Measurements from ENCODE around the gene MMRN1.

MMRN1 gene

DNA sequence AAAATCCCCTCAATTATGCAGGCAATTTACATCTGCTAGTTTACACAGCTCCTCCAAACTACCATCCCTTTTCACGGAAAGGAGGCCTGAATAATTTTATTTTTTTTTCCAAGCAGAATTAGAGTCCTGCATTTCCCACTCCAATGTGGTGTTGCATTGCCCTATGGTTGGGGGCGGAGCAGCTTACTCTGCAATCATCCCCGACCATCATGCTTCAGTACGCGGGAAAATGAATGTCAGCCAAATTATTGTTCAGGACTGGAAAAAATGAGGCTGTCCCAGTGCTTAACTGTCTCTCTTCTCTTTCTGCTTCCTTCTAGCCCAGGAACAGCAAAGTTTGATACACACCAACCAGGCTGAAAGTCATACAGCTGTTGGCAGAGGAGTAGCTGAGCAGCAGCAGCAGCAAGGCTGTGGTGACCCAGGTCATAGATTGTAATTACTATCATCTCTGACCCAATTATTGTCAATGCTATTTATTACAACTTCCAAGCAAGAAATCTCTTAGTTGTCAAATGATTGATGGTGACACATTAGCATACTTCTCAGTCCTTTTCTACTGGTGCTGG, 28.3 kb downstream of the MMRN1 start (continued):
- TF ChIP-seq ZC3H10 (CRISPR knock-in tag; IDR thresholded peaks at IDR 0.05) (no peak), ZFP3 (CRISPR knock-in tag; IDR thresholded peaks at IDR 0.05) (no peak), OSR1 (CRISPR knock-in tag; IDR thresholded peaks at IDR 0.05) (no peak)

DNA sequence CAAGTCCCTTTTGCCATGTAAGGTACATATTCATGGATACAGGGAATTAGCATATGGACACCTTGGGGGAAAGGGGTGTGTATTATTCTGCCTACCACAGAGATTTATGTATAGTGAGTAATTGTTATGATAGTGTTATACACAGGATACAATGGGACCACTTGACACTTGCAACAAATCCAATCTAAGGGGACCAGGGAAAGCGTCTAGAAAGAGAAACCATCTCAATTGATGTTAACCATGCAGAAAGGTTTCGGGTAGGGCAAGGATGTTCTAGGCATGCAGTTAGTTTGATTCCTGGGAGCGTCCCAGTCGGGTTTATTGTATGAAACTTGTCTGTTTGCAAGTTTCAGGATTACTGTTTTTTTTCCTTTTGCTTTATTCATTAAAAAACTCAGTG, 34.2 kb downstream of the MMRN1 start:
- no peak for TF ChIP-seq ESRRG (CRISPR knock-in tag; IDR thresholded peaks at IDR 0.05)
- no peak for TF ChIP-seq ZNF8 (CRISPR knock-in tag; IDR thresholded peaks at IDR 0.05)
- TF ChIP-seq, protein P1, sequence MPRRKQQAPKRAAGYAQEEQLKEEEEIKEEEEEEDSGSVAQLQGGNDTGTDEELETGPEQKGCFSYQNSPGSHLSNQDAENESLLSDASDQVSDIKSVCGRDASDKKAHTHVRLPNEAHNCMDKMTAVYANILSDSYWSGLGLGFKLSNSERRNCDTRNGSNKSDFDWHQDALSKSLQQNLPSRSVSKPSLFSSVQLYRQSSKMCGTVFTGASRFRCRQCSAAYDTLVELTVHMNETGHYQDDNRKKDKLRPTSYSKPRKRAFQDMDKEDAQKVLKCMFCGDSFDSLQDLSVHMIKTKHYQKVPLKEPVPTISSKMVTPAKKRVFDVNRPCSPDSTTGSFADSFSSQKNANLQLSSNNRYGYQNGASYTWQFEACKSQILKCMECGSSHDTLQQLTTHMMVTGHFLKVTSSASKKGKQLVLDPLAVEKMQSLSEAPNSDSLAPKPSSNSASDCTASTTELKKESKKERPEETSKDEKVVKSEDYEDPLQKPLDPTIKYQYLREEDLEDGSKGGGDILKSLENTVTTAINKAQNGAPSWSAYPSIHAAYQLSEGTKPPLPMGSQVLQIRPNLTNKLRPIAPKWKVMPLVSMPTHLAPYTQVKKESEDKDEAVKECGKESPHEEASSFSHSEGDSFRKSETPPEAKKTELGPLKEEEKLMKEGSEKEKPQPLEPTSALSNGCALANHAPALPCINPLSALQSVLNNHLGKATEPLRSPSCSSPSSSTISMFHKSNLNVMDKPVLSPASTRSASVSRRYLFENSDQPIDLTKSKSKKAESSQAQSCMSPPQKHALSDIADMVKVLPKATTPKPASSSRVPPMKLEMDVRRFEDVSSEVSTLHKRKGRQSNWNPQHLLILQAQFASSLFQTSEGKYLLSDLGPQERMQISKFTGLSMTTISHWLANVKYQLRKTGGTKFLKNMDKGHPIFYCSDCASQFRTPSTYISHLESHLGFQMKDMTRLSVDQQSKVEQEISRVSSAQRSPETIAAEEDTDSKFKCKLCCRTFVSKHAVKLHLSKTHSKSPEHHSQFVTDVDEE (CRISPR knock-in tag; IDR thresholded peaks at IDR 0.05) = no peak
- TF ChIP-seq OSR1 (CRISPR knock-in tag; IDR thresholded peaks at IDR 0.05) = no peak
- TF ChIP-seq BACH2 (CRISPR knock-in tag; IDR thresholded peaks at IDR 0.05; ENCODE audit: borderline replicate concordance) = no peak
- TF ChIP-seq SNAI2 (CRISPR knock-in tag; IDR thresholded peaks at IDR 0.05) = no peak
- TF ChIP-seq, protein P2, sequence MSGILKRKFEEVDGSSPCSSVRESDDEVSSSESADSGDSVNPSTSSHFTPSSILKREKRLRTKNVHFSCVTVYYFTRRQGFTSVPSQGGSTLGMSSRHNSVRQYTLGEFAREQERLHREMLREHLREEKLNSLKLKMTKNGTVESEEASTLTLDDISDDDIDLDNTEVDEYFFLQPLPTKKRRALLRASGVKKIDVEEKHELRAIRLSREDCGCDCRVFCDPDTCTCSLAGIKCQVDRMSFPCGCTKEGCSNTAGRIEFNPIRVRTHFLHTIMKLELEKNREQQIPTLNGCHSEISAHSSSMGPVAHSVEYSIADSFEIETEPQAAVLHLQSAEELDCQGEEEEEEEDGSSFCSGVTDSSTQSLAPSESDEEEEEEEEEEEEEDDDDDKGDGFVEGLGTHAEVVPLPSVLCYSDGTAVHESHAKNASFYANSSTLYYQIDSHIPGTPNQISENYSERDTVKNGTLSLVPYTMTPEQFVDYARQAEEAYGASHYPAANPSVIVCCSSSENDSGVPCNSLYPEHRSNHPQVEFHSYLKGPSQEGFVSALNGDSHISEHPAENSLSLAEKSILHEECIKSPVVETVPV (CRISPR knock-in tag; IDR thresholded peaks at IDR 0.05) = no peak
- TF ChIP-seq ZFP30 (CRISPR knock-in tag; IDR thresholded peaks at IDR 0.05) = no peak
- TF ChIP-seq TOX (CRISPR knock-in tag; IDR thresholded peaks at IDR 0.05; ENCODE audit: borderline replicate concordance) = no peak
- no peak for TF ChIP-seq TCF4 (CRISPR knock-in tag; IDR thresholded peaks at IDR 0.05; ENCODE audit: borderline replicate concordance)
- no peak for TF ChIP-seq ISL1 (CRISPR knock-in tag; IDR thresholded peaks at IDR 0.05)
- TF ChIP-seq GLIS3 (CRISPR knock-in tag; IDR thresholded peaks at IDR 0.05) = no peak
- no peak for ATAC-seq

DNA sequence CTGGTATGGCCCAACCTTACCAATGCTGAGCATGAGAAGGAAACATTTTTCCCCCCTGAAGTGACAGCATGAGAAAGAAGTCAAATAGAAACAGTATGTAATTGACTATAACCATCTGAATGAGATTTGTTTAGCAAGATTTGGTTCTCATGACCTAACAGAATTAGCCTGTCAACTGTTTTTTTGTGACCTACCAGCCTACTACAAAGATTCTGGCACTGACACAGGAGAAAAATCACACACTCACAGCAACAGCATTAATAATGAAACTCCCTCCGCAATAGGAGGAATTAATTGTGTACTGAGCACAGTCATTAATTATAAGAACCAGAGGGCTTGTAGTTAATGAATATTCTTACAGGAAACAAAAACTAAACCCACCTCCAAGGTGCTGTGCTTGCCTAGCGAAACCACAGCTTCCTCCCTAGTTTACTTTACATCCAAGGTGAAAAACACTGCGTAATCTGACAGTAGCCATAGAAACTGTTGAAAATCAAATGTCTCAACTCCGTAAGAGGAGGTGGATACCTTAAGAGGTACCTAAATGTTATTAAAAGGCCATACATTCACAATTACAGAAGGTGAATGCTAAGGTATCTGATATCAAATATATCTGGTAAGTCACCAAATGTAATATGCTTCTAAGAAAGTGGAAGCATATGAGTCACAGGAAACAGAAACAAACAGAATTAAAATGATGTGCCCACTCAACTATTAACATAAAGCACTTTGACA, 34.9 kb downstream of the MMRN1 start:
- ATAC-seq = no peak
- TF ChIP-seq ZC3H10 (CRISPR knock-in tag; IDR thresholded peaks at IDR 0.05) (peak; percentile 55; the same call in 1 of the 2 replicates), ISL1 (CRISPR knock-in tag; IDR thresholded peaks at IDR 0.05) (peak; percentile 45; the same call in 1 of the 2 replicates), PPARA (CRISPR knock-in tag; IDR thresholded peaks at IDR 0.05; ENCODE audit: borderline replicate concordance) (no peak)

DNA sequence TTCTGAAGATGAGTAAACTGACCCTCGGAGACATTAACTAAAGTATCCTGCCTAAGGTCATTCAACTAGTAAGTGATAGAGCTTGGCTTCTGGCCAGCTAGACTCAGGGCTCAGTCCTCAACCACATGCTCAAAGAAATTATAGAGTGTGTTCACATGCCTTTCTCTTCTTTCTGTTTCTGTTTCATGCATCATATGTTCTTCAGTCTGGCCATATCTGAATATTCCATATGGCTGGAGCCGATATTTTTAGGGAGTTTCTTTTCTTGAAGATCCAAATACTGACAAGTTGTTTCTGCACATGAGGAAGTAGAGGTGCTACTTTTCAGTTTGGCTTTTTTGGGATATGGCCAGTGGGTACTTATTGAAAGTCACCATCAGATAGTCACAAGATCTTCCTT, 44.9 kb downstream of the MMRN1 start:
- no peak for ATAC-seq
- TF ChIP-seq, protein P2 (CRISPR knock-in tag; IDR thresholded peaks at IDR 0.05) = no peak
- TF ChIP-seq CSDC2 (CRISPR knock-in tag; IDR thresholded peaks at IDR 0.05) (no peak), ISL1 (CRISPR knock-in tag; IDR thresholded peaks at IDR 0.05) (no peak), TOX (CRISPR knock-in tag; IDR thresholded peaks at IDR 0.05; ENCODE audit: borderline replicate concordance) (no peak), ARNTL (CRISPR knock-in tag; IDR thresholded peaks at IDR 0.05; ENCODE audit: borderline replicate concordance, low read depth) (no peak), ZFP30 (CRISPR knock-in tag; IDR thresholded peaks at IDR 0.05) (no peak), TCF4 (CRISPR knock-in tag; IDR thresholded peaks at IDR 0.05; ENCODE audit: borderline replicate concordance) (no peak), ZNF8 (CRISPR knock-in tag; IDR thresholded peaks at IDR 0.05) (no peak), SNAI2 (CRISPR knock-in tag; IDR thresholded peaks at IDR 0.05) (no peak)
- TF ChIP-seq, protein P3, sequence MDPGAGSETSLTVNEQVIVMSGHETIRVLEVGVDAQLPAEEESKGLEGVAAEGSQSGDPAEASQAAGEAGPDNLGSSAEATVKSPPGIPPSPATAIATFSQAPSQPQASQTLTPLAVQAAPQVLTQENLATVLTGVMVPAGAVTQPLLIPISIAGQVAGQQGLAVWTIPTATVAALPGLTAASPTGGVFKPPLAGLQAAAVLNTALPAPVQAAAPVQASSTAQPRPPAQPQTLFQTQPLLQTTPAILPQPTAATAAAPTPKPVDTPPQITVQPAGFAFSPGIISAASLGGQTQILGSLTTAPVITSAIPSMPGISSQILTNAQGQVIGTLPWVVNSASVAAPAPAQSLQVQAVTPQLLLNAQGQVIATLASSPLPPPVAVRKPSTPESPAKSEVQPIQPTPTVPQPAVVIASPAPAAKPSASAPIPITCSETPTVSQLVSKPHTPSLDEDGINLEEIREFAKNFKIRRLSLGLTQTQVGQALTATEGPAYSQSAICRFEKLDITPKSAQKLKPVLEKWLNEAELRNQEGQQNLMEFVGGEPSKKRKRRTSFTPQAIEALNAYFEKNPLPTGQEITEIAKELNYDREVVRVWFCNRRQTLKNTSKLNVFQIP (CRISPR knock-in tag; IDR thresholded peaks at IDR 0.05; ENCODE audit: borderline replicate concordance, low read depth) = no peak
- TF ChIP-seq, protein P1 (CRISPR knock-in tag; IDR thresholded peaks at IDR 0.05) = no peak
- TF ChIP-seq, protein P4, sequence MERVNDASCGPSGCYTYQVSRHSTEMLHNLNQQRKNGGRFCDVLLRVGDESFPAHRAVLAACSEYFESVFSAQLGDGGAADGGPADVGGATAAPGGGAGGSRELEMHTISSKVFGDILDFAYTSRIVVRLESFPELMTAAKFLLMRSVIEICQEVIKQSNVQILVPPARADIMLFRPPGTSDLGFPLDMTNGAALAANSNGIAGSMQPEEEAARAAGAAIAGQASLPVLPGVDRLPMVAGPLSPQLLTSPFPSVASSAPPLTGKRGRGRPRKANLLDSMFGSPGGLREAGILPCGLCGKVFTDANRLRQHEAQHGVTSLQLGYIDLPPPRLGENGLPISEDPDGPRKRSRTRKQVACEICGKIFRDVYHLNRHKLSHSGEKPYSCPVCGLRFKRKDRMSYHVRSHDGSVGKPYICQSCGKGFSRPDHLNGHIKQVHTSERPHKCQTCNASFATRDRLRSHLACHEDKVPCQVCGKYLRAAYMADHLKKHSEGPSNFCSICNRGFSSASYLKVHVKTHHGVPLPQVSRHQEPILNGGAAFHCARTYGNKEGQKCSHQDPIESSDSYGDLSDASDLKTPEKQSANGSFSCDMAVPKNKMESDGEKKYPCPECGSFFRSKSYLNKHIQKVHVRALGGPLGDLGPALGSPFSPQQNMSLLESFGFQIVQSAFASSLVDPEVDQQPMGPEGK (CRISPR knock-in tag; IDR thresholded peaks at IDR 0.05; ENCODE audit: borderline replicate concordance) = no peak
